Natural killer cell (primary cell): Measurements from ENCODE around the gene LRRN4. TPM values are rescaled to one million over a fixed set of nuclear protein-coding genes. Genes with fewer than 3 reads are reported as not detected.

Source experiments
- ATAC-seq, 3 donors: fragments of 150-1000 bp in 2 of 3; fragments of 200-7000 bp in 1 of 3; cut with Tn5 transposase; 1 replicate in 1 of 3; 2 replicates in 2 of 3; pipeline ENCODE4 v1.10.0; 2021; ENCODE audit warnings: mild to moderate bottlenecking in 2 of 3, moderate library complexity in 2 of 3
- DNase-seq, 2 donors: peaks; one replicate each; pipeline versions ENCODE4 v3.0.0 to v3.0.0-alpha.2; 2013 to 2021; ENCODE audit warnings: mixed read lengths in 1 of 2
- H3K27ac ChIP-seq: one replicate; pipeline ENCODE4 v1.5.1; 2013; ENCODE audit warnings: mild to moderate bottlenecking, low read length
- H3K27me3 ChIP-seq: one replicate; pipeline ENCODE4 v1.6.1; 2013; ENCODE audit warnings: low read length; ENCODE audit not compliant: control insufficient read depth, insufficient read depth
- H3K36me3 ChIP-seq: one replicate; pipeline ENCODE4 v1.6.1; 2013; ENCODE audit warnings: low read length; ENCODE audit not compliant: control insufficient read depth, insufficient read depth
- H3K4me1 ChIP-seq: one replicate; pipeline ENCODE4 v1.6.1; 2013; ENCODE audit warnings: low read length; ENCODE audit not compliant: control insufficient read depth, insufficient read depth
- H3K4me3 ChIP-seq: one replicate; pipeline ENCODE4 v1.5.1; 2013; ENCODE audit warnings: low read length
- H3K9me3 ChIP-seq: one replicate; pipeline ENCODE4 v1.6.1; 2013; ENCODE audit warnings: low read length; ENCODE audit not compliant: control insufficient read depth, insufficient read depth
- H3K27ac Mint-ChIP-seq, 2 donors: one replicate each; pipeline ENCODE4 v1.8.0; 2022; ENCODE audit warnings: mild to moderate bottlenecking in 2 of 2, mixed read lengths in 2 of 2, moderate library complexity in 1 of 2
- H3K27me3 Mint-ChIP-seq, 2 donors: one replicate each; pipeline ENCODE4 v1.8.0; 2022; ENCODE audit warnings: low read depth in 2 of 2, mixed read lengths in 2 of 2
- H3K36me3 Mint-ChIP-seq: one replicate; pipeline ENCODE4 v1.8.0; 2022; ENCODE audit warnings: mixed read lengths
- H3K4me1 Mint-ChIP-seq, 2 donors: one replicate each; pipeline ENCODE4 v1.8.0; 2022; ENCODE audit warnings: mixed read lengths in 2 of 2
- H3K4me3 Mint-ChIP-seq: one replicate; pipeline ENCODE4 v1.8.0; 2022; ENCODE audit warnings: mild to moderate bottlenecking, moderate library complexity, mixed read lengths
- H3K9me3 Mint-ChIP-seq, 2 donors: one replicate each; pipeline ENCODE4 v1.8.0; 2022; ENCODE audit warnings: mixed read lengths in 2 of 2
- WGBS: methylation state at CpG from one replicate; pipeline ENCODE4 v1.1.7; 2013; ENCODE audit warnings: missing lambda C conversion rate; ENCODE audit not compliant: insufficient coverage; 5-methylcytosine and 5-hydroxymethylcytosine counted together
- intact Hi-C: fragments of 100-400 bp; cut with micrococcal nuclease; formaldehyde crosslinking; loops from one replicate; pipeline ENCODE4 v1.14.2; 2022
- total RNA-seq, 4 donors: library from RNA; stranded (reverse); fragments of 120-200 nt in 1 of 4; gene quantifications; one replicate each; pipeline versions ENCODE4 v1.2.3 to v1.2.4, GENCODE V29; 2013 to 2022
- TF ChIP-seq, protein P1 (sequence below): fragments of 200-600 bp; IDR thresholded peaks from one replicate; pipeline ENCODE4 v1.8.0; 2022; ENCODE audit warnings: antibody characterized with exemption

LRRN4 gene
- total RNA-seq, 3 donors from 2014 or later (not counting 1 experiment from before 2014, with no cell fraction given): not detected

- H3K4me1 Mint-ChIP-seq: no peaks in the 10 kb centered on the region
- H3K27me3 ChIP-seq: no peaks in the 10 kb centered on the region
- H3K4me3 ChIP-seq: no peak overlapping the region
- no peak overlapping the region for H3K4me3 Mint-ChIP-seq
- H3K36me3 Mint-ChIP-seq: no peaks in the 10 kb centered on the region
- intact Hi-C loops: no loop called here
- no peaks in the 10 kb centered on the region for H3K4me1 ChIP-seq
- TF ChIP-seq, protein P1, sequence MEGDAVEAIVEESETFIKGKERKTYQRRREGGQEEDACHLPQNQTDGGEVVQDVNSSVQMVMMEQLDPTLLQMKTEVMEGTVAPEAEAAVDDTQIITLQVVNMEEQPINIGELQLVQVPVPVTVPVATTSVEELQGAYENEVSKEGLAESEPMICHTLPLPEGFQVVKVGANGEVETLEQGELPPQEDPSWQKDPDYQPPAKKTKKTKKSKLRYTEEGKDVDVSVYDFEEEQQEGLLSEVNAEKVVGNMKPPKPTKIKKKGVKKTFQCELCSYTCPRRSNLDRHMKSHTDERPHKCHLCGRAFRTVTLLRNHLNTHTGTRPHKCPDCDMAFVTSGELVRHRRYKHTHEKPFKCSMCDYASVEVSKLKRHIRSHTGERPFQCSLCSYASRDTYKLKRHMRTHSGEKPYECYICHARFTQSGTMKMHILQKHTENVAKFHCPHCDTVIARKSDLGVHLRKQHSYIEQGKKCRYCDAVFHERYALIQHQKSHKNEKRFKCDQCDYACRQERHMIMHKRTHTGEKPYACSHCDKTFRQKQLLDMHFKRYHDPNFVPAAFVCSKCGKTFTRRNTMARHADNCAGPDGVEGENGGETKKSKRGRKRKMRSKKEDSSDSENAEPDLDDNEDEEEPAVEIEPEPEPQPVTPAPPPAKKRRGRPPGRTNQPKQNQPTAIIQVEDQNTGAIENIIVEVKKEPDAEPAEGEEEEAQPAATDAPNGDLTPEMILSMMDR: no peak
- no peaks in the 10 kb centered on the region for H3K9me3 Mint-ChIP-seq
- no peak for DNase-seq
- peaks cover 0 to 8% of the 10 kb centered on the region in 2 donors for H3K27me3 Mint-ChIP-seq
- 85% methylated on average over 2 of the region's 2 CpGs for WGBS
- no peak overlapping the region for H3K27ac ChIP-seq
- no peak for ATAC-seq
- H3K9me3 ChIP-seq: no peaks in the 10 kb centered on the region
- no peaks in the 10 kb centered on the region for H3K36me3 ChIP-seq
- H3K27ac Mint-ChIP-seq: no peak overlapping the region
Measured at GRCh38 chr20:6081236-6081635, 27.4 kb upstream of the LRRN4 start.

DNA sequence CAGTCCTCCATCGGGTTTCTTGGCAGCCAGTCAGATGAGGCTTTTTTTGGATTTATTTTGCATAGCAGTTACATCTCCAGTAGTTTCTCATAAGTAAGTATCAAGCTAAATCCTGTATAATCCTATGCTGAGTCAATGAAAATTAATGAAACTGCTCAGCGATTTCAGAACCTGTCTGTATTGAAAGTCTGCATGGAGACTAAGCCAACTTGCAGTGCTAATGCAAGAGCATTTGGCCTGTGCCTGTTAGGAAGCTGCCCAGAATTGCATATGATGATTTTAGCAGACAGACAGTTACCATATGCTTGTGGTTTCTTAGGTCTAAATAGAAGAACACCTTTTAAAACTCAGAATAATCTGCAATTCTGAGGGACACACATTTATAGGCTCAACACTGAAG, 25.2 kb upstream of the LRRN4 start:
- H3K36me3 Mint-ChIP-seq: no peaks in the 10 kb centered on the region
- no peak overlapping the region for H3K4me3 Mint-ChIP-seq
- H3K36me3 ChIP-seq: no peaks in the 10 kb centered on the region
- peaks cover 0 to 8% of the 10 kb centered on the region in 2 donors for H3K27me3 Mint-ChIP-seq
- no peaks in the 10 kb centered on the region for H3K27me3 ChIP-seq
- no peak for DNase-seq
- no peaks in the 10 kb centered on the region for H3K9me3 ChIP-seq
- no peaks in the 10 kb centered on the region for H3K9me3 Mint-ChIP-seq
- H3K4me1 Mint-ChIP-seq: peaks cover 4 to 5% of the 10 kb centered on the region in 2 donors
- H3K4me1 ChIP-seq: no peaks in the 10 kb centered on the region
- no peak overlapping the region for H3K4me3 ChIP-seq
- WGBS: 66% methylated on average over 2 of the region's 2 CpGs
- H3K27ac ChIP-seq: no peak overlapping the region
- TF ChIP-seq, protein P1: no peak
- no peak for ATAC-seq
- intact Hi-C loops: loop anchor here (5.0 kb wide), 1 partner anchor 292 kb away; no protein-coding TSS in a partner anchor
- H3K27ac Mint-ChIP-seq: no peak overlapping the region

DNA sequence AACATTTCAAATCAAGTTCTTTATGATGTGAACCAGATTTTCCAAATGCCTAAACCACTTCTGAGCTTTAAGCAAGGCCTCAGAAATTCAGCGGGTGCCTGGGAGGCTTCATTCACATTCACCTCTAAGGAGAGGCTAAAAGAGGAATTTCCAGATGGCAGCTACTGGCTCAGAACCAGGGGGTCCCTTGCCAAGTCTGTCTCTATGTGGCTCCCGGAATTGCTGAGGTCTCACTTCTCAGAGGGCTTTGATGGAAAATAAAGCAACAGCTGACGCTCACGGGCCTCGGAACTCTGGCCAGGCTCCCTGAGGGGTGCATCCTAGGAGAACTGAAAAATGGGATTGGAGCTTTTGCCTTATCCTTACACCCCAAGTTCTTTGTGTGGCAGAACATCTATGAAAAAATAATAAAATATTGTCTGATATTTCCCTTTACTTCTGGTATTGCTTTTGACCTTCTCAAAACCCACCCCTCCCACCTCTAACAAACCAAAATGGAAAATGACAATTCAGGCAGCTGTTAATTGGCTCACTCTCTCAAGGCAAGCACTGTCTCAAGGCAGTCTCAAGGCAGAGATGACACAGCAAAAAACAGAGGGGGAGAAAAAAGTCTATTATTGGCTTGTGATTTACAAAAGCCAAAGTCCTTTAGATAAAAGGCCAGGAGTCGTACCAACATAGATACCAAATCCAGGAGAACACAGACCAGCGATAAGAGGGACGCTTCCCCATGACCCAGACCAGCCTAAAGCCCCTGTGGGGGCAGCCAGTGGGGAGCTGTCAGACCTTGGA, 21.8 kb upstream of the LRRN4 start:
- 83% methylated on average over 8 of the region's 8 CpGs for WGBS
- no peaks in the 10 kb centered on the region for H3K9me3 Mint-ChIP-seq
- H3K36me3 Mint-ChIP-seq: no peaks in the 10 kb centered on the region
- peaks cover 0 to 3% of the 10 kb centered on the region in 2 donors for H3K27me3 Mint-ChIP-seq
- Histone ChIP-seq H3K4me3 (no peak overlapping the region), H3K27me3 (no peaks in the 10 kb centered on the region), H3K9me3 (no peaks in the 10 kb centered on the region), H3K36me3 (no peaks in the 10 kb centered on the region), H3K27ac (no peak overlapping the region), H3K4me1 (no peaks in the 10 kb centered on the region)
- TF ChIP-seq, protein P1: no peak
- H3K27ac Mint-ChIP-seq: no peak overlapping the region
- intact Hi-C loops: loop anchor here (5.0 kb wide), 1 partner anchor 288 kb away; no protein-coding TSS in a partner anchor
- H3K4me1 Mint-ChIP-seq: peaks cover 5 to 6% of the 10 kb centered on the region in 2 donors
- no peak for ATAC-seq
- DNase-seq: no peak
- no peak overlapping the region for H3K4me3 Mint-ChIP-seq
